ENCODE data around the gene C20orf144.
"Not testable (repeated sequence)": the region's sequence is repeated elsewhere in the genome, so short reads cannot be mapped to it uniquely, and the experiment has no call there.

C20orf144 gene

DNA sequence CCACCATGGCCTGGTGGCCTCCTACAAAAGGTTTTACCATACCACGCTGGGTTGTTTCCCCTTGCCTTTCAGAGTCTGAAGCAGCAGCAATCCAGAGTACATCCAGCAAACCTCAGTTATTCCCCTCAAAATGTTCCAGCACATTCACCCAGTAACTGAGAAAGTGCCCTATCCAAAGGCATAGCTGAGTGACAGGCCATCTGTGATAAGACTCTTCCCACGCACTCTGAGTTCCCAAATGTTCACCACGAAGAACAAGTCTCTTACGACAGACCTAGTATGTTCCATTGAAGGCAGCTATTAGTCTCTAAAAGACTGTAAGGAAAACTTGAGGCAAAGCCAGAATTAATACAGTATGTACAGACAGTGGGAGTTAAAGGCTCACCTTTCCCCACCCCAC lies 31.6 kb upstream of the C20orf144 start:
- Histone ChIP-seq H3K4me1 (ENCODE audit: low read length) (no peaks in the 10 kb centered on the region), H3K9ac (ENCODE audit: low read length) (no peak overlapping the region), H4K20me1 (ENCODE audit: insufficient read depth, low read length) (no peaks in the 10 kb centered on the region), H3K27me3 (ENCODE audit: low read depth, low read length) (no peaks in the 10 kb centered on the region), H3K36me3 (replicated peaks; ENCODE audit: low read depth, low read length) (peaks cover 14% of the 10 kb centered on the region), H2AFZ (ENCODE audit: low read depth, low read length) (no peak overlapping the region), H3K27ac (ENCODE audit: low read length) (no peak overlapping the region), H3K79me2 (ENCODE audit: low read length) (no peaks in the 10 kb centered on the region), H3K4me2 (ENCODE audit: low read length) (no peak overlapping the region), H3K9me3 (ENCODE audit: insufficient read depth, low read length) (no peaks in the 10 kb centered on the region), H3K4me3 (ENCODE audit: low read length) (no peak overlapping the region)
- no peak for TF ChIP-seq EZH2phosphoT487 (IDR thresholded peaks at IDR 0.05; ENCODE audit: low read depth)
- no peak for TF ChIP-seq CTCF (IDR thresholded peaks at IDR 0.05; ENCODE audit: low read depth, low read length)

DNA sequence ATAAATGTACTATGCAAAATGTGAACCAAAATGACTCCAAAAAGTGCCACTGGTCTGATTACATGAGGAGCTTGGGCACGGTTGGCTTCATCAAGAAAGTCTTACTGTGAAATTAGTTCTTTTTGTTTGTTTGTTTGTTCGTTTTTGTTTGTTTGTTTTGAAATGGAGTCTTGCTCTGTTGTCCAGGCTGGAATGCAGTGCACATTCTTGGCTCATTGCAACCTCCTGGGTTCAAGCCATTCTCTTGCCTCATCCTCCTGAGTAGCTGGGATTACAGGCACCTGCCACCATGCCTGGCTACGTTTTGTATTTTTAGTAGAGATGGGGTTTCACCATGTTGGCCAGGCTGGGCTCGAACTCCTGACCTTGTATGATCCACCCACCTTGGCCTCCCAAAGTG lies 30.2 kb upstream of the C20orf144 start:
- H3K9me3 ChIP-seq (ENCODE audit: insufficient read depth, low read length); H3K79me2 ChIP-seq (ENCODE audit: low read length); H2AFZ ChIP-seq (ENCODE audit: low read depth, low read length); H3K27me3 ChIP-seq (ENCODE audit: low read depth, low read length); H3K4me1 ChIP-seq (ENCODE audit: low read length); H3K9ac ChIP-seq (ENCODE audit: low read length); H3K27ac ChIP-seq (ENCODE audit: low read length); H4K20me1 ChIP-seq (ENCODE audit: insufficient read depth, low read length); H3K4me2 ChIP-seq (ENCODE audit: low read length); H3K4me3 ChIP-seq (ENCODE audit: low read length): not testable (repeated sequence)
- H3K36me3 ChIP-seq (replicated peaks; ENCODE audit: low read depth, low read length) = peaks cover 13% of the 10 kb centered on the region

DNA sequence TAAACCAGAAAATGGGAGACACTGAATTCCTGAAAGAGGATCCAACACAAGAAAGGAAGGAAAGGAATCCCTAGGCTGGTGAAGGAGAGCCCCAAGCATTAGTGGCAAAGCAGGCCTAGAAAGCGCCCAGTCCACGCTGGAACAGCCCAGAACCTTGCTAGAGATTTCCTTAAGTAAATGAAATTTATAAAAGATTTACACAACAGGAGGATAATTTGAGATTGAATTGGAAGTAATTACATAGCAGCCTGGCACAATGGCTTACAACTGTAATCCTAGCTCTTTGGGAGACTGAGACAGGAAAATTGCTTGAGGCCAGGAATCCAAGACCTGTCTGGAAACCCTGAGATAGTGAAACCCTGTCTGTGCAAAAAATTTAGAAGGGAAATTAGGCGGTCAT lies 26.8 kb upstream of the C20orf144 start:
- Histone ChIP-seq H3K27ac (ENCODE audit: low read length) (no peak overlapping the region), H3K79me2 (ENCODE audit: low read length) (no peaks in the 10 kb centered on the region), H3K27me3 (ENCODE audit: low read depth, low read length) (no peaks in the 10 kb centered on the region), H3K4me2 (ENCODE audit: low read length) (no peak overlapping the region), H3K4me3 (ENCODE audit: low read length) (no peak overlapping the region), H4K20me1 (ENCODE audit: insufficient read depth, low read length) (no peaks in the 10 kb centered on the region), H3K9me3 (ENCODE audit: insufficient read depth, low read length) (no peaks in the 10 kb centered on the region), H3K9ac (ENCODE audit: low read length) (no peak overlapping the region), H3K4me1 (ENCODE audit: low read length) (no peaks in the 10 kb centered on the region), H3K36me3 (replicated peaks; ENCODE audit: low read depth, low read length) (peaks cover 13% of the 10 kb centered on the region), H2AFZ (ENCODE audit: low read depth, low read length) (no peak overlapping the region)
- no peak for TF ChIP-seq EZH2phosphoT487 (IDR thresholded peaks at IDR 0.05; ENCODE audit: low read depth)

- Histone ChIP-seq H3K4me3 (ENCODE audit: low read length) (no peak overlapping the region), H3K27ac (ENCODE audit: low read length) (no peak overlapping the region), H3K27me3 (ENCODE audit: low read depth, low read length) (no peaks in the 10 kb centered on the region), H3K36me3 (replicated peaks; ENCODE audit: low read depth, low read length) (peaks cover 17% of the 10 kb centered on the region), H3K4me1 (ENCODE audit: low read length) (no peaks in the 10 kb centered on the region), H3K79me2 (ENCODE audit: low read length) (no peaks in the 10 kb centered on the region), H3K9me3 (ENCODE audit: insufficient read depth, low read length) (no peaks in the 10 kb centered on the region), H2AFZ (ENCODE audit: low read depth, low read length) (no peak overlapping the region), H3K4me2 (ENCODE audit: low read length) (no peak overlapping the region), H4K20me1 (ENCODE audit: insufficient read depth, low read length) (no peaks in the 10 kb centered on the region), H3K9ac (ENCODE audit: low read length) (no peak overlapping the region)
- TF ChIP-seq EZH2phosphoT487 (IDR thresholded peaks at IDR 0.05; ENCODE audit: low read depth) (no peak), CTCF (IDR thresholded peaks at IDR 0.05; ENCODE audit: low read depth, low read length) (no peak)
Measured at GRCh38 chr20:33636776-33637175, 25.4 kb upstream of the C20orf144 start.

DNA sequence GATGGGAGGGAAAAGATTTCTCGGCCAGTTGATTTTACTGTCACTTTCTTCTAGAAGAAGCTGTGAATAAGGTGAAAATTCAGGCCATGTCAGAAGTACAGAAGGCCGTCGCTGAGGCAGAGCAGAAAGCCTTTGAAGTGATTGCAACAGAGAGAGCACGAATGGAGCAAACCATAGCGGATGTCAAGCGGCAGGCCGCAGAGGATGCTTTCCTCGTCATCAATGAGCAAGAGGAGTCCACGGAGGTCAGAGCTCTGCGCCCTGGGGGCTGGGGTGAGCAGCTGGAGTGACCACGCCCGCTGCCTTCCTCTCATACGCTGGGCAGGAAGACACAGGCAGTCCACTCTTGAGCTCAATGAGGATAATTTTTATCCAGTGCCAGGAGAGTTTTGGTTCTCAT lies 21.8 kb upstream of the C20orf144 start:
- no peaks in the 10 kb centered on the region for H3K9me3 ChIP-seq (ENCODE audit: insufficient read depth, low read length)
- H3K36me3 ChIP-seq (replicated peaks; ENCODE audit: low read depth, low read length) = peaks cover 26% of the 10 kb centered on the region
- H3K79me2 ChIP-seq (ENCODE audit: low read length) = no peaks in the 10 kb centered on the region
- no peaks in the 10 kb centered on the region for H3K27me3 ChIP-seq (ENCODE audit: low read depth, low read length)
- no peak overlapping the region for H3K4me2 ChIP-seq (ENCODE audit: low read length)
- no peaks in the 10 kb centered on the region for H3K4me1 ChIP-seq (ENCODE audit: low read length)
- H4K20me1 ChIP-seq (ENCODE audit: insufficient read depth, low read length) = no peaks in the 10 kb centered on the region
- no peak overlapping the region for H3K9ac ChIP-seq (ENCODE audit: low read length)
- H3K27ac ChIP-seq (ENCODE audit: low read length) = no peak overlapping the region
- H3K4me3 ChIP-seq (ENCODE audit: low read length) = no peak overlapping the region
- no peak overlapping the region for H2AFZ ChIP-seq (ENCODE audit: low read depth, low read length)
- TF ChIP-seq CTCF (IDR thresholded peaks at IDR 0.05; ENCODE audit: low read depth, low read length) (no peak), EZH2phosphoT487 (IDR thresholded peaks at IDR 0.05; ENCODE audit: low read depth) (no peak)

Data from OCI-LY3 (cell line).